HG02571 (cell line): Measurements from ENCODE around the gene CORO6.

Experiments used
- ATAC-seq: cut with Tn5 transposase; IDR thresholded peaks from one replicate; pipeline ENCODE4 v1.9.1; 2021; ENCODE audit warnings: mild to moderate bottlenecking, moderate library complexity; ENCODE audit not compliant: unreplicated experiment

Gene CORO6

GRCh38 chr17:29633886-29634285, 11.2 kb upstream of the CORO6 start:
- no peak for ATAC-seq

GRCh38 chr17:29630630-29631193, 8.0 kb upstream of the CORO6 start:
- ATAC-seq = no peak

- ATAC-seq = no peak
Measured at GRCh38 chr17:29629839-29630238, 7.1 kb upstream of the CORO6 start.

- ATAC-seq = no peak
Measured at GRCh38 chr17:29628644-29629043, 5.9 kb upstream of the CORO6 start.

GRCh38 chr17:29627951-29628350, 5.2 kb upstream of the CORO6 start:
- no peak for ATAC-seq

- no peak for ATAC-seq
Measured at GRCh38 chr17:29625037-29625750, 2.5 kb upstream of the CORO6 start.

- ATAC-seq = no peak
Measured at GRCh38 chr17:29624586-29624985, 1.9 kb upstream of the CORO6 start.

- ATAC-seq = no peak
Measured at GRCh38 chr17:29623283-29623647, 553 bp upstream of the CORO6 start.

- ATAC-seq = no peak
Measured at GRCh38 chr17:29621751-29622194, 939 bp downstream of the CORO6 start.

GRCh38 chr17:29620779-29621500, 1.8 kb downstream of the CORO6 start:
- no peak for ATAC-seq

- no peak for ATAC-seq
Measured at GRCh38 chr17:29620271-29620670, 2.4 kb downstream of the CORO6 start.

- ATAC-seq = no peak
Measured at GRCh38 chr17:29619251-29619650, 3.5 kb downstream of the CORO6 start.

- ATAC-seq = no peak
Measured at GRCh38 chr17:29618272-29619065, 4.2 kb downstream of the CORO6 start.

GRCh38 chr17:29617481-29618271, 5.0 kb downstream of the CORO6 start:
- no peak for ATAC-seq

GRCh38 chr17:29617125-29617480, 5.6 kb downstream of the CORO6 start:
- ATAC-seq = peak; percentile 48

GRCh38 chr17:29616300-29617048, 6.2 kb downstream of the CORO6 start:
- no peak for ATAC-seq

- peak; percentile 61 for ATAC-seq
Measured at GRCh38 chr17:29615492-29616299, 7.0 kb downstream of the CORO6 start.

GRCh38 chr17:29615048-29615385, 7.7 kb downstream of the CORO6 start:
- ATAC-seq = no peak

- no peak for ATAC-seq
Measured at GRCh38 chr17:29614349-29615047, 8.2 kb downstream of the CORO6 start.
